ENCODE measurements around the gene CHRNA3.

Gene CHRNA3

GRCh38 chr15:78605201-78605600 lies 15.6 kb downstream of the CHRNA3 start:
- DNase-seq (ENCODE audit: low spot score), result no peak
- no peak overlapping the region for H3K4me3 ChIP-seq
- no peak overlapping the region for H3K27ac ChIP-seq
- no peak for TF ChIP-seq CTCF (IDR thresholded peaks at IDR 0.05)

- no peak overlapping the region for H3K4me3 ChIP-seq
- DNase-seq (ENCODE audit: low spot score), result no peak
- no peak overlapping the region for H3K27ac ChIP-seq
- TF ChIP-seq CTCF (IDR thresholded peaks at IDR 0.05), result no peak
These were observed 16.4 kb downstream of the CHRNA3 start for GRCh38 chr15:78604420-78604819.

GRCh38 chr15:78603467-78603866 lies 17.3 kb downstream of the CHRNA3 start:
- DNase-seq (ENCODE audit: low spot score), result no peak
- no peak for TF ChIP-seq CTCF (IDR thresholded peaks at IDR 0.05)

GRCh38 chr15:78599189-78599588 lies 21.6 kb downstream of the CHRNA3 start:
- Histone ChIP-seq H3K27ac (no peak overlapping the region), H3K4me3 (no peak overlapping the region)
- no peak for DNase-seq (ENCODE audit: low spot score)
- no peak for TF ChIP-seq CTCF (IDR thresholded peaks at IDR 0.05)

More at GRCh38 chr15:78603467-78603866, 17.3 kb downstream of the CHRNA3 start:
- H3K27ac ChIP-seq, result no peak overlapping the region
- H3K4me3 ChIP-seq, result no peak overlapping the region

- no peak overlapping the region for H3K27ac ChIP-seq
- no peak overlapping the region for H3K4me3 ChIP-seq
- DNase-seq (ENCODE audit: low spot score), result no peak
- no peak for TF ChIP-seq CTCF (IDR thresholded peaks at IDR 0.05)
These were observed 22.4 kb downstream of the CHRNA3 start for GRCh38 chr15:78598348-78598747.

- Histone ChIP-seq H3K4me3 (no peak overlapping the region), H3K27ac (no peak overlapping the region)
- no peak for DNase-seq (ENCODE audit: low spot score)
- TF ChIP-seq CTCF (IDR thresholded peaks at IDR 0.05), result no peak
These were observed 23.2 kb downstream of the CHRNA3 start for GRCh38 chr15:78597583-78597982.

GRCh38 chr15:78574944-78575343 lies 45.9 kb downstream of the CHRNA3 start:
- H3K27ac ChIP-seq, result no peak overlapping the region
- TF ChIP-seq CTCF (IDR thresholded peaks at IDR 0.05), result no peak
- no peak for DNase-seq (ENCODE audit: low spot score)
- no peak overlapping the region for H3K4me3 ChIP-seq
